AG04449 (cell line): ENCODE measurements around the gene USP13.

Experiments
- CTCF ChIA-PET: fragments of 350-600 bp; formaldehyde crosslinking; extraction: SDS; loops from one replicate; lab custom pipeline; 2021; ENCODE audit warnings: antibody characterized with exemption; lab: Yijun Ruan, JAX
- POLR2A ChIA-PET: fragments of 400-600, 350-600 bp; formaldehyde crosslinking; extraction: SDS; loops from one replicate; lab custom pipeline; 2020; ENCODE audit warnings: antibody characterized with exemption, inconsistent platforms; lab: Yijun Ruan, JAX
- DNase-seq: peaks from one replicate; pipeline ENCODE4 v3.0.0-alpha.2; 2010; ENCODE audit warnings: low read depth, low spot score
- H3K4me3 ChIP-seq: 2 replicates; pipeline ENCODE4 v1.5.1; 2011; ENCODE audit warnings: low read depth, mild to moderate bottlenecking, control low read depth, low read length
- TF ChIP-seq, protein P1 (sequence below): IDR thresholded peaks from one replicate; pipeline ENCODE4 v1.5.1; 2011; ENCODE audit warnings: mild to moderate bottlenecking, moderate library complexity, low read length, control low read depth, inconsistent platforms; ENCODE audit not compliant: insufficient read depth; ENCODE audit errors: missing control alignments

The USP13 gene

GRCh38 chr3:179796421-179796820, 143.6 kb downstream of the USP13 start:
- POLR2A ChIA-PET: interaction anchor here (0.6 kb wide), 1 partner anchor 1150 kb away, joined by 3 read pairs; no protein-coding TSS in a partner anchor
- TF ChIP-seq, protein P1, sequence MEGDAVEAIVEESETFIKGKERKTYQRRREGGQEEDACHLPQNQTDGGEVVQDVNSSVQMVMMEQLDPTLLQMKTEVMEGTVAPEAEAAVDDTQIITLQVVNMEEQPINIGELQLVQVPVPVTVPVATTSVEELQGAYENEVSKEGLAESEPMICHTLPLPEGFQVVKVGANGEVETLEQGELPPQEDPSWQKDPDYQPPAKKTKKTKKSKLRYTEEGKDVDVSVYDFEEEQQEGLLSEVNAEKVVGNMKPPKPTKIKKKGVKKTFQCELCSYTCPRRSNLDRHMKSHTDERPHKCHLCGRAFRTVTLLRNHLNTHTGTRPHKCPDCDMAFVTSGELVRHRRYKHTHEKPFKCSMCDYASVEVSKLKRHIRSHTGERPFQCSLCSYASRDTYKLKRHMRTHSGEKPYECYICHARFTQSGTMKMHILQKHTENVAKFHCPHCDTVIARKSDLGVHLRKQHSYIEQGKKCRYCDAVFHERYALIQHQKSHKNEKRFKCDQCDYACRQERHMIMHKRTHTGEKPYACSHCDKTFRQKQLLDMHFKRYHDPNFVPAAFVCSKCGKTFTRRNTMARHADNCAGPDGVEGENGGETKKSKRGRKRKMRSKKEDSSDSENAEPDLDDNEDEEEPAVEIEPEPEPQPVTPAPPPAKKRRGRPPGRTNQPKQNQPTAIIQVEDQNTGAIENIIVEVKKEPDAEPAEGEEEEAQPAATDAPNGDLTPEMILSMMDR: no peak
- DNase-seq: peak; percentile 10
- CTCF ChIA-PET: interaction anchor here (0.8 to 1.0 kb wide), 2 partner anchors 31 to 133 kb away, joined by 3 to 4 read pairs; no protein-coding TSS in a partner anchor
- no peak overlapping the region for H3K4me3 ChIP-seq

GRCh38 chr3:179797192-179797591, 144.4 kb downstream of the USP13 start:
- ChIA-PET POLR2A (no interaction called here), CTCF (interaction anchor here (1.0 kb wide), 1 partner anchor 32 kb away, joined by 4 read pairs; no protein-coding TSS in a partner anchor)
- TF ChIP-seq, protein P1: no peak

GRCh38 chr3:179801263-179801662, 148.4 kb downstream of the USP13 start:
- POLR2A ChIA-PET: no interaction called here
- no peak overlapping the region for H3K4me3 ChIP-seq
- TF ChIP-seq, protein P1: no peak
- DNase-seq: peak; percentile 95
- CTCF ChIA-PET: interaction anchor here (0.9 to 2.5 kb wide), 3 partner anchors 9 to 128 kb away, joined by 3 to 9 read pairs (median 4); no protein-coding TSS in a partner anchor

More at GRCh38 chr3:179797192-179797591, 144.4 kb downstream of the USP13 start:
- no peak overlapping the region for H3K4me3 ChIP-seq
- DNase-seq: no peak

DNA sequence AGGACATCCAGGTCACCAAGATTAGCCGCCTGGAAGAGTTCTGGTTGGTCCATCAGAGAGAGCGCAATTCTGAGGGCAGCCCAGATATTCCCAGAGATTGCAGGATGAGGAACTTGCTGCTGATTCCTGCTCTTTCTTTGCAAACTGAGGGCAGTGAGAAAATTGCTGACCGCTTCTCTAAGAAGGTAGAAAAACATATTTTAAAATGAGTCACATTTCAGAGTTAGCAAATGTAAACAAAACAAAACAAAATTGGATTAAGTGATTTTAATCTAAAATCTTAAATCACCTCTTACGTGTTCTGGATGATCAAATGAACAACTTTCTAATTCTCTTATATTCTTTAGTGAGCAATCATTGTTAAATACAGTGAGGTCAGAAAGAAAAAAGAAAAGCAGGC, 149.0 kb downstream of the USP13 start:
- no peak overlapping the region for H3K4me3 ChIP-seq
- CTCF ChIA-PET: interaction anchor here (1.3 to 2.5 kb wide), 2 partner anchors 8 to 10 kb away, joined by 4 to 9 read pairs; no protein-coding TSS in a partner anchor
- no peak for DNase-seq
- POLR2A ChIA-PET: no interaction called here
- TF ChIP-seq, protein P1: no peak

DNA sequence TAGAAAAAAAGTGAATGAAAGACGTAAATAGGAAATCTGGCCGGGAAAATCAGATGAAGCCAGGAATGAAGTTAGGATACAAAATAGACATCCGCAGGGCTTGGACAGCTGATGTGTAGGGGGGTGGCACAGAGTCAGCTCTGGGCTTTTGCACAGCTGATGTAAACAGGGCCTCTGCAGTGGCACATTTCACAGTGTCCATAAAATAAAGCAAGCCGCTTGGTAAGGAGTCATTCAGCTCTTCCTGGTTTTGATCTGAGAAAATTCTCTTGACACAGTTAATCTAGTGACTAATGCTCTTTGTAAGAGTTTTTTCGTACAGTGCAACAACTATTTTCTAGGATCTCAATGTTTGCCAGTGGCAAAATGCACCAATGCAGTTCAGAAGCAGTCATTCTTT, 153.3 kb downstream of the USP13 start:
- POLR2A ChIA-PET: no interaction called here
- CTCF ChIA-PET: no interaction called here
- peak; percentile 17 for DNase-seq
- no peak overlapping the region for H3K4me3 ChIP-seq
- TF ChIP-seq, protein P1: no peak

GRCh38 chr3:179807588-179807987, 154.7 kb downstream of the USP13 start:
- ChIA-PET CTCF (interaction anchor here (0.6 to 1.0 kb wide), 2 partner anchors 788 to 877 kb away, joined by 3 read pairs; no protein-coding TSS in a partner anchor), POLR2A (no interaction called here)
- DNase-seq: no peak
- H3K4me3 ChIP-seq: no peak overlapping the region
- TF ChIP-seq, protein P1: no peak
